K562 (cell line): ENCODE data around the gene CSNK1G1. TPM values are rescaled to one million over a fixed set of nuclear protein-coding genes. Genes with fewer than 3 reads are reported as not detected.

Experiments used
- ATAC-seq: fragments of 200-7000 bp; cut with Tn5 transposase; 3 replicates; pipeline ENCODE4 v1.9.1; 2020; ENCODE audit warnings: moderate library complexity
- BruUV-seq: library from RNA; stranded (reverse); fragments of 400-500 nt; replicated peaks from 2 replicates; lab custom pipeline; 2021; lab: Mats Ljungman, UMichigan
- CTCF ChIA-PET: fragments of 300-600 bp; formaldehyde crosslinking; extraction: SDS; loops from one replicate; lab custom pipeline; 2021; ENCODE audit warnings: low intra/inter-chr PET ratio; lab: Yijun Ruan, JAX
- POLR2A ChIA-PET: fragments of 300-600, 350-650 bp; sonication (Branson Sonifier 250); formaldehyde crosslinking; extraction: SDS; loops from one replicate; lab custom pipeline; 2021; ENCODE audit warnings: antibody characterized with exemption, inconsistent platforms; lab: Yijun Ruan, JAX
- DNase-seq, 4 experiments: peaks; one replicate each; pipeline versions ENCODE4 v3.0.0 to v3.0.0-alpha.2; 2011 to 2018; ENCODE audit warnings: low spot score in 3 of 4, mixed read lengths in 3 of 4; ENCODE audit errors: extremely low read depth in 1 of 4
- FAIRE-seq: peaks from 2 replicates; lab custom pipeline; 2011; peaks lifted over from hg19 to GRCh38; lab: Jason Lieb, UNC
- H2AFZ ChIP-seq: 2 replicates; pipeline ENCODE4 v1.6.0; 2011; ENCODE audit warnings: low read depth, low read length, control low read depth, inconsistent platforms
- H3K27ac ChIP-seq: fragments of 200-600 bp; 3 replicates; pipeline ENCODE4 v1.8.0; 2011; ENCODE audit warnings: low read depth, mild to moderate bottlenecking, control low read depth, inconsistent platforms, low read length, moderate library complexity, mixed read lengths; ENCODE audit errors: extremely low read depth
- H3K27me3 ChIP-seq, 2 experiments: fragments of 300-600 bp in 1 of 2; 2 replicates in 1 of 2; 3 replicates in 1 of 2; pipeline versions ENCODE4 v1.6.0 to v1.8.0; 2011; ENCODE audit warnings: inconsistent platforms in 2 of 2, low read length in 2 of 2, mild to moderate bottlenecking in 1 of 2, mixed read lengths in 1 of 2, moderate library complexity in 1 of 2; ENCODE audit not compliant: control insufficient read depth in 2 of 2, insufficient read depth in 2 of 2
- H3K36me3 ChIP-seq: fragments of 300-600 bp; 3 replicates; pipeline ENCODE4 v1.8.0; 2011; ENCODE audit warnings: mild to moderate bottlenecking, low read length, inconsistent platforms; ENCODE audit not compliant: control insufficient read depth, insufficient read depth
- H3K4me1 ChIP-seq, 2 experiments: fragments of 200-600 bp in 1 of 2; replicated peaks in 1 of 2; 2 replicates in 1 of 2; 3 replicates in 1 of 2; pipeline versions ENCODE4 v1.5.1 to v1.8.0; 2011; ENCODE audit warnings: inconsistent platforms in 2 of 2, low read length in 2 of 2, mild to moderate bottlenecking in 1 of 2, mixed read lengths in 1 of 2, moderate library complexity in 1 of 2; ENCODE audit not compliant: control insufficient read depth in 2 of 2, insufficient read depth in 2 of 2
- H3K4me2 ChIP-seq: 2 replicates; pipeline ENCODE4 v1.6.1; 2011; ENCODE audit warnings: low read length, control low read depth, inconsistent platforms, mixed read lengths; ENCODE audit not compliant: insufficient read depth
- H3K4me3 ChIP-seq: fragments of 200-600 bp; sonication (generic), shearing (Covaris generic); 2 replicates; pipeline ENCODE4 v1.5.1; 2016; ENCODE audit warnings: control low read depth, inconsistent platforms
- H3K79me2 ChIP-seq: fragments of 200-600 bp; 3 replicates; pipeline ENCODE4 v1.8.0; 2011; ENCODE audit warnings: low read length, inconsistent platforms; ENCODE audit not compliant: control insufficient read depth, insufficient read depth
- H3K9ac ChIP-seq, 2 experiments: 2 replicates each; pipeline versions ENCODE4 v1.6.0 to v1.6.1; 2011; ENCODE audit warnings: low read depth in 2 of 2, low read length in 2 of 2, control low read depth in 1 of 2, inconsistent platforms in 1 of 2, mild to moderate bottlenecking in 1 of 2, mixed read lengths in 1 of 2; ENCODE audit not compliant: insufficient read depth in 1 of 2
- H3K9me1 ChIP-seq: one replicate; pipeline ENCODE4 v1.6.0; 2011; ENCODE audit warnings: inconsistent platforms, mild to moderate bottlenecking, low read length, moderate library complexity; ENCODE audit not compliant: control insufficient read depth, insufficient read depth
- H3K9me3 ChIP-seq: replicated peaks from 2 replicates; pipeline ENCODE4 v1.5.1; 2011; ENCODE audit warnings: low read depth, low read length, inconsistent platforms; ENCODE audit not compliant: control insufficient read depth, insufficient read depth
- H4K20me1 ChIP-seq: replicated peaks from 2 replicates; pipeline ENCODE4 v1.6.1; 2011; ENCODE audit warnings: low read length, inconsistent platforms, mixed read lengths; ENCODE audit not compliant: control insufficient read depth, insufficient read depth
- BCOR ChIP-seq: fragments of 450-650 bp; IDR thresholded peaks from 2 replicates; pipeline ENCODE4 v1.6.1; 2016
- CREBBP ChIP-seq: IDR thresholded peaks from one replicate; pipeline ENCODE4 v1.6.1; 2012; ENCODE audit warnings: low read depth, mild to moderate bottlenecking, control low read depth, inconsistent platforms, low read length
- DDX20 ChIP-seq: fragments of 450-650 bp; IDR thresholded peaks from 2 replicates; pipeline ENCODE4 v1.6.1; 2016; ENCODE audit warnings: missing genetic modification characterization, low read depth, mild to moderate bottlenecking, missing compliant biosample characterization, moderate library complexity
- HDAC2 ChIP-seq: fragments of 450-650 bp; IDR thresholded peaks from 2 replicates; pipeline ENCODE4 v1.6.1; 2016; ENCODE audit warnings: mild to moderate bottlenecking
- KDM4B ChIP-seq, 2 experiments: fragments of 450-650 bp in 1 of 2; sonication (generic) in 1 of 2; IDR thresholded peaks; 2 replicates each; pipeline ENCODE4 v1.6.1; 2016 to 2017; ENCODE audit warnings: borderline replicate concordance in 2 of 2, antibody characterized with exemption in 1 of 2, low read depth in 1 of 2, mild to moderate bottlenecking in 1 of 2
- LEF1 ChIP-seq: fragments of 450-650 bp; IDR thresholded peaks from 2 replicates; pipeline ENCODE4 v1.6.1; 2016; ENCODE audit warnings: mild to moderate bottlenecking
- MTA1 ChIP-seq: fragments of 450-650 bp; IDR thresholded peaks from 2 replicates; pipeline ENCODE4 v1.6.1; 2017; ENCODE audit warnings: borderline replicate concordance
- MTA2 ChIP-seq: fragments of 450-650 bp; IDR thresholded peaks from 2 replicates; pipeline ENCODE4 v1.6.1; 2016; ENCODE audit warnings: low read depth
- POLR2G ChIP-seq: fragments of 200-400 bp; formaldehyde crosslinking; IDR thresholded peaks from 2 replicates; pipeline ENCODE4 v1.6.1; 2017; ENCODE audit warnings: low read depth, mild to moderate bottlenecking, antibody characterized with exemption, low read length, moderate library complexity
- POLR3A ChIP-seq: IDR thresholded peaks from 2 replicates; pipeline ENCODE4 v1.6.1; 2011; ENCODE audit warnings: borderline replicate concordance, mild to moderate bottlenecking, moderate library complexity; ENCODE audit not compliant: insufficient read length, insufficient read depth; ENCODE audit errors: extremely low read depth
- THRAP3 ChIP-seq: fragments of 450-650 bp; IDR thresholded peaks from 2 replicates; pipeline ENCODE4 v1.6.1; 2016; ENCODE audit warnings: mild to moderate bottlenecking, inconsistent platforms, borderline replicate concordance
- ZNF184 ChIP-seq: sonication (generic); formaldehyde crosslinking; IDR thresholded peaks from 2 replicates; pipeline ENCODE4 v1.5.0; 2020; ENCODE audit warnings: missing genetic modification reagents
- ZNF354B ChIP-seq: fragments of 250-450 bp; sonication (Bioruptor Pico); IDR thresholded peaks from 2 replicates; pipeline ENCODE4 v1.4.0; 2020
- WGBS: fragments of 100-300 bp; shearing (Covaris generic); methylation state at CpG from one replicate; pipeline ENCODE4 v1.1.6; 2016; ENCODE audit warnings: low coverage, mixed read lengths; ENCODE audit not compliant: insufficient coverage; ENCODE audit errors: missing lambda C conversion rate; 5-methylcytosine and 5-hydroxymethylcytosine counted together
- in situ Hi-C: fragments of 300-500 bp; cut with MboI; formaldehyde crosslinking; loops from 4 replicates; pipeline ENCODE4 v1.15.0; 2018; ENCODE audit warnings: inconsistent platforms, mixed read lengths
- intact Hi-C: fragments of 100-400 bp; cut with micrococcal nuclease; formaldehyde crosslinking; loops from 2 replicates; pipeline ENCODE4 v1.14.2; 2022
- polyA plus RNA-seq, 8 experiments: library from polyadenylated mRNA; depleted of rRNA in 4 of 8; stranded (reverse) in 5 of 8; unstranded in 3 of 8; fragments of >200 nt; fragmentation: Nextera tagmentation in 2 of 8; fragmentation: Illumina TruSeq in 1 of 8; extraction: Ambion mirVana in 2 of 8; extraction: Trizol in 1 of 8; gene quantifications; 2 replicates each; pipeline versions ENCODE4 v1.2.1 to v1.2.3, GENCODE V29; 2011 to 2014; ENCODE audit warnings: inconsistent platforms in 1 of 8, missing spikeins in 1 of 8
- total RNA-seq, 7 experiments: library from RNA; depleted of rRNA in 6 of 7; stranded (reverse); fragments of >200 nt in 6 of 7; fragmentation: Illumina TruSeq in 2 of 7; extraction: Trizol in 2 of 7; gene quantifications; 2 replicates each; pipeline versions ENCODE4 v1.2.1 to v1.2.3, GENCODE V29; 2011 to 2021; ENCODE audit warnings: low replicate concordance in 1 of 7
- TF ChIP-seq, protein P1 (sequence below): fragments of 450-650 bp; IDR thresholded peaks from 2 replicates; pipeline ENCODE4 v1.6.1; 2018; ENCODE audit not compliant: partially characterized antibody
- TF ChIP-seq, protein P2 (sequence below): sonication (generic); formaldehyde crosslinking; IDR thresholded peaks from 2 replicates; pipeline ENCODE4 v1.8.0; 2022; ENCODE audit warnings: mild to moderate bottlenecking, missing genetic modification reagents

The CSNK1G1 gene
- total and polyA plus RNA-seq, 9 of the 15 experiments (the other 6 are each of a cell fraction or from before 2014, with no cell fraction given) = 4.5 to 18.5 (median 9.5) TPM

DNA sequence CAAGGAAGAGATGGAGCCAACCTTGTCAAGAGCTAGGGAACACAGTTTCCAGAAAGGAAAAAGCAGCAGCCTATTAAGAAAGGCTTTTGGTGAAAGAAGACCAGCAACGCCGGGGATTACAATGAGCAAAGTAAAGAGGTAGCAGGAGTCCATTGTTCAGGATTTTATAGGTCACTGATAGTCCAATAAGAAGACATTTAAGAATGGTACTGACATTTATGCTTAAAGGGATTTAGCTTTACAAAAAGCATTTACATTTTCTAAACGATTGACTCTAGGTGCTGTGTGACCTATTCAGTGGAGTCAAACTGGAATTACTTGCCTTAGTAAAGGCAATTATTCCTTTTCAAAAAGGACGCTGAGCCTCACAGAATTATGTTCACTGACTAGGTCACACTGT lies 40.8 kb downstream of the CSNK1G1 start (continued):
- TF ChIP-seq, protein P1, sequence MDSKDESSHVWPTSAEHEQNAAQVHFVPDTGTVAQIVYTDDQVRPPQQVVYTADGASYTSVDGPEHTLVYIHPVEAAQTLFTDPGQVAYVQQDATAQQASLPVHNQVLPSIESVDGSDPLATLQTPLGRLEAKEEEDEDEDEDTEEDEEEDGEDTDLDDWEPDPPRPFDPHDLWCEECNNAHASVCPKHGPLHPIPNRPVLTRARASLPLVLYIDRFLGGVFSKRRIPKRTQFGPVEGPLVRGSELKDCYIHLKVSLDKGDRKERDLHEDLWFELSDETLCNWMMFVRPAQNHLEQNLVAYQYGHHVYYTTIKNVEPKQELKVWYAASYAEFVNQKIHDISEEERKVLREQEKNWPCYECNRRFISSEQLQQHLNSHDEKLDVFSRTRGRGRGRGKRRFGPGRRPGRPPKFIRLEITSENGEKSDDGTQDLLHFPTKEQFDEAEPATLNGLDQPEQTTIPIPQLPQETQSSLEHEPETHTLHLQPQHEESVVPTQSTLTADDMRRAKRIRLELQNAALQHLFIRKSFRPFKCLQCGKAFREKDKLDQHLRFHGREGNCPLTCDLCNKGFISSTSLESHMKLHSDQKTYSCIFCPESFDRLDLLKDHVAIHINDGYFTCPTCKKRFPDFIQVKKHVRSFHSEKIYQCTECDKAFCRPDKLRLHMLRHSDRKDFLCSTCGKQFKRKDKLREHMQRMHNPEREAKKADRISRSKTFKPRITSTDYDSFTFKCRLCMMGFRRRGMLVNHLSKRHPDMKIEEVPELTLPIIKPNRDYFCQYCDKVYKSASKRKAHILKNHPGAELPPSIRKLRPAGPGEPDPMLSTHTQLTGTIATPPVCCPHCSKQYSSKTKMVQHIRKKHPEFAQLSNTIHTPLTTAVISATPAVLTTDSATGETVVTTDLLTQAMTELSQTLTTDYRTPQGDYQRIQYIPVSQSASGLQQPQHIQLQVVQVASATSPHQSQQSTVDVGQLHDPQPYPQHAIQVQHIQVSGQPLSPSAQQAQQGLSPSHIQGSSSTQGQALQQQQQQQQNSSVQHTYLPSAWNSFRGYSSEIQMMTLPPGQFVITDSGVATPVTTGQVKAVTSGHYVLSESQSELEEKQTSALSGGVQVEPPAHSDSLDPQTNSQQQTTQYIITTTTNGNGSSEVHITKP = no peak
- no peak for TF ChIP-seq POLR2G
- TF ChIP-seq MTA1 = no peak
- TF ChIP-seq POLR3A = no peak

DNA sequence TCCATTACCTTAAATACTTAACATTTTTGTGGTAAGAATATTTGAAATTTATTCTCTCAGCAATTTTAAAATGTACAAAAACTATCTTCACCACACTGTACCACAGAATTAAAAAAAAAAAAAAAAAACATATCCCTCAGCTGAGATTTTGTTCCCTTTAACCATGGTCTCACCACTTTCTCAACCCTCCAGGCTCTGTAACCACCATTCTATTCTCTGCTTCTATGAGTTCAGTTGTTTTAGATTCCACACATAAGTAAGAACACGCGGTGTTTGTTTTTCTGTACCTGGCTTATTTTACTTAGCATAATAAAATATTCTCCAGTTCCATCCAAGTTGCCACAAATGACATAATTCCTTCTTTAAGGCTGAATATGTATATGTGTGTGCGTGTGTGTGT lies 41.5 kb downstream of the CSNK1G1 start:
- intact Hi-C loops = no loop called here

More for the DNA sequence above, 41.5 kb downstream of the CSNK1G1 start:
- in situ Hi-C loops = no loop called here
- Histone ChIP-seq H3K27me3 (no peaks in the 10 kb centered on the region), H3K4me3 (no peak overlapping the region), H4K20me1 (0 out of 2 replicates have a peak, but pooled peaks cover 3% of the 10 kb centered on the region), H3K36me3 (peaks cover 3% of the 10 kb centered on the region; the same call in 1 of the 3 replicates), H3K79me2 (no peaks in the 10 kb centered on the region; the same call in 2 of the 3 replicates), H3K9me1 (no peaks in the 10 kb centered on the region), H3K4me2 (no peak overlapping the region), H3K4me1 (no peaks in the 10 kb centered on the region), H3K9ac (no peak overlapping the region), H3K9me3 (no peaks in the 10 kb centered on the region), H3K27ac (no peak overlapping the region), H2AFZ (no peak overlapping the region)
- TF ChIP-seq DDX20 (tag) (no peak), MTA2 (no peak), LEF1 (no peak), BCOR (no peak), KDM4B (IDR thresholded peaks at IDR 0.05; ENCODE audit: borderline replicate concordance in 2 of 2, low read depth in 1 of 2) (no peak), CREBBP (no peak), HDAC2 (no peak), ZNF184 (CRISPR knock-in tag) (no peak), THRAP3 (no peak), ZNF354B (CRISPR knock-in tag) (no peak)
- TF ChIP-seq, protein P2, sequence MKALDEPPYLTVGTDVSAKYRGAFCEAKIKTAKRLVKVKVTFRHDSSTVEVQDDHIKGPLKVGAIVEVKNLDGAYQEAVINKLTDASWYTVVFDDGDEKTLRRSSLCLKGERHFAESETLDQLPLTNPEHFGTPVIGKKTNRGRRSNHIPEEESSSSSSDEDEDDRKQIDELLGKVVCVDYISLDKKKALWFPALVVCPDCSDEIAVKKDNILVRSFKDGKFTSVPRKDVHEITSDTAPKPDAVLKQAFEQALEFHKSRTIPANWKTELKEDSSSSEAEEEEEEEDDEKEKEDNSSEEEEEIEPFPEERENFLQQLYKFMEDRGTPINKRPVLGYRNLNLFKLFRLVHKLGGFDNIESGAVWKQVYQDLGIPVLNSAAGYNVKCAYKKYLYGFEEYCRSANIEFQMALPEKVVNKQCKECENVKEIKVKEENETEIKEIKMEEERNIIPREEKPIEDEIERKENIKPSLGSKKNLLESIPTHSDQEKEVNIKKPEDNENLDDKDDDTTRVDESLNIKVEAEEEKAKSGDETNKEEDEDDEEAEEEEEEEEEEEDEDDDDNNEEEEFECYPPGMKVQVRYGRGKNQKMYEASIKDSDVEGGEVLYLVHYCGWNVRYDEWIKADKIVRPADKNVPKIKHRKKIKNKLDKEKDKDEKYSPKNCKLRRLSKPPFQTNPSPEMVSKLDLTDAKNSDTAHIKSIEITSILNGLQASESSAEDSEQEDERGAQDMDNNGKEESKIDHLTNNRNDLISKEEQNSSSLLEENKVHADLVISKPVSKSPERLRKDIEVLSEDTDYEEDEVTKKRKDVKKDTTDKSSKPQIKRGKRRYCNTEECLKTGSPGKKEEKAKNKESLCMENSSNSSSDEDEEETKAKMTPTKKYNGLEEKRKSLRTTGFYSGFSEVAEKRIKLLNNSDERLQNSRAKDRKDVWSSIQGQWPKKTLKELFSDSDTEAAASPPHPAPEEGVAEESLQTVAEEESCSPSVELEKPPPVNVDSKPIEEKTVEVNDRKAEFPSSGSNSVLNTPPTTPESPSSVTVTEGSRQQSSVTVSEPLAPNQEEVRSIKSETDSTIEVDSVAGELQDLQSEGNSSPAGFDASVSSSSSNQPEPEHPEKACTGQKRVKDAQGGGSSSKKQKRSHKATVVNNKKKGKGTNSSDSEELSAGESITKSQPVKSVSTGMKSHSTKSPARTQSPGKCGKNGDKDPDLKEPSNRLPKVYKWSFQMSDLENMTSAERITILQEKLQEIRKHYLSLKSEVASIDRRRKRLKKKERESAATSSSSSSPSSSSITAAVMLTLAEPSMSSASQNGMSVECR (CRISPR knock-in tag) = no peak
- 92% methylated on average over 3 of the region's 3 CpGs for WGBS
- no peak for ATAC-seq
- CTCF ChIA-PET = no interaction called here
- no peak for DNase-seq
- FAIRE-seq = no peak
- POLR2A ChIA-PET = interaction anchor here (1.6 kb wide), 1 partner anchor 10 kb away, joined by 4 read pairs; no protein-coding TSS in a partner anchor
- no TSS peak for BruUV-seq
